NCI-H526 (cell line): ENCODE measurements around the gene BUD23.
"Not testable (repeated sequence)": the region's sequence is repeated elsewhere in the genome, so short reads cannot be mapped to it uniquely, and the experiment has no call there.

Source experiments
- DNase-seq, 2 experiments: peaks; one replicate each; lab custom pipeline; 2025; lab: John Stamatoyannopoulos, UW

The BUD23 gene, protein sequence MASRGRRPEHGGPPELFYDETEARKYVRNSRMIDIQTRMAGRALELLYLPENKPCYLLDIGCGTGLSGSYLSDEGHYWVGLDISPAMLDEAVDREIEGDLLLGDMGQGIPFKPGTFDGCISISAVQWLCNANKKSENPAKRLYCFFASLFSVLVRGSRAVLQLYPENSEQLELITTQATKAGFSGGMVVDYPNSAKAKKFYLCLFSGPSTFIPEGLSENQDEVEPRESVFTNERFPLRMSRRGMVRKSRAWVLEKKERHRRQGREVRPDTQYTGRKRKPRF

GRCh38 chr7:73683056-73683787 lies at the start of gene BUD23, which contains the start of gene DNAJC30:
Gene BUD23, plus strand, starts transcription at chr7:73683597. Its CDS starts 29 bp downstream, at chr7:73683626.
Gene DNAJC30, minus strand, starts transcription at chr7:73683453. Its CDS starts 30 bp downstream, at chr7:73683423.
- DNase-seq: peak; percentile 90 to 97

DNA sequence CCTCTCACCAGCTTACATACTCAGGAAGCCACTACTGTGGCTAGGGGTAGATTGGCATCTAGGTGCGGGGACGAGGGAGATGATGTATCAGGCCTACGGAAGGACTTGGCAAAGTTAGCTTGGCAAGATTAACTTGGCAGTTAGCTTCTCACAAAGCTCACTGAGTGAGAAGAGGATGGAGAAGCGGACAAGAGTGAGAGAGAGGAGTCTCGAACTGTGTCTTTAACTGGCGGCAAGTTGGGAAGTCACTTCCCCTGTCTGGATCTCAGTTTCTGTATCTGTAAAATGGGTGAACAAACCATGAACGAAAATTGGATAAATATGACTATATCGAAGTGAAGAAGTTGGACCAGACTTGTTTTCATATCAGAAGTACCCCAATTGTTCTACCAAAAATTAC lies 49.6 kb upstream of the BUD23 start:
- no peak for DNase-seq

GRCh38 chr7:73635428-73636200 lies 47.8 kb upstream of the BUD23 start:
- DNase-seq: no peak

GRCh38 chr7:73638911-73639310 lies 44.5 kb upstream of the BUD23 start:
- no peak for DNase-seq

- no peak for DNase-seq
Measured at GRCh38 chr7:73642834-73643233, 40.6 kb upstream of the BUD23 start.

- DNase-seq: no peak
Measured at GRCh38 chr7:73644688-73645286, 38.6 kb upstream of the BUD23 start.

DNA sequence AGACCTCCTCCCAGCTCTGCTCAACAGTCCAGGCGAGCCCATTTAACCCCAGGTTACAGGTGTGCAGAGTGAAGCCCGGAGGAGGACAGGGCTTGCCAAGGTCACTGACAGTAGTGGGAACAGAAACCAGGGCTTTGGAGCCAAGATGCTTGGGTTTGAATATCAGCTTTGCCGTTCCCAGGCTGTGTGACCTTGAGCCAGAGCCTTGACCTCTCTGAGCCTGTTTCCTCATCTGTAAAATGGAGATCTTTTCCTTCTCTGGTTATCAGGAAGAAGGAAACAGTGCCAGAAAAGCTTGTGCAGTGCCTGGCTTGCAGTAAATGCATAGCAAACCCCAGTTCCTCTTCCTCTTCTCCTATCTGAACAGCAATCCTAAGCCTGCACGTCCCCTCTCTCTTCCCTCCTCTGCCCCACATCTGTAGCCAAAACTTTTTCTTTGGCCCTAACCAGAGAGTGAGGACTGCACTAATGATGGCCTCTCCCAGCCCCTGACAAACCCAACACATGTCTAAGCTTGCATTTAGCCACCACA lies 37.7 kb upstream of the BUD23 start:
- DNase-seq: no peak

GRCh38 chr7:73646785-73647724 lies 36.3 kb upstream of the BUD23 start:
- DNase-seq: no peak

DNA sequence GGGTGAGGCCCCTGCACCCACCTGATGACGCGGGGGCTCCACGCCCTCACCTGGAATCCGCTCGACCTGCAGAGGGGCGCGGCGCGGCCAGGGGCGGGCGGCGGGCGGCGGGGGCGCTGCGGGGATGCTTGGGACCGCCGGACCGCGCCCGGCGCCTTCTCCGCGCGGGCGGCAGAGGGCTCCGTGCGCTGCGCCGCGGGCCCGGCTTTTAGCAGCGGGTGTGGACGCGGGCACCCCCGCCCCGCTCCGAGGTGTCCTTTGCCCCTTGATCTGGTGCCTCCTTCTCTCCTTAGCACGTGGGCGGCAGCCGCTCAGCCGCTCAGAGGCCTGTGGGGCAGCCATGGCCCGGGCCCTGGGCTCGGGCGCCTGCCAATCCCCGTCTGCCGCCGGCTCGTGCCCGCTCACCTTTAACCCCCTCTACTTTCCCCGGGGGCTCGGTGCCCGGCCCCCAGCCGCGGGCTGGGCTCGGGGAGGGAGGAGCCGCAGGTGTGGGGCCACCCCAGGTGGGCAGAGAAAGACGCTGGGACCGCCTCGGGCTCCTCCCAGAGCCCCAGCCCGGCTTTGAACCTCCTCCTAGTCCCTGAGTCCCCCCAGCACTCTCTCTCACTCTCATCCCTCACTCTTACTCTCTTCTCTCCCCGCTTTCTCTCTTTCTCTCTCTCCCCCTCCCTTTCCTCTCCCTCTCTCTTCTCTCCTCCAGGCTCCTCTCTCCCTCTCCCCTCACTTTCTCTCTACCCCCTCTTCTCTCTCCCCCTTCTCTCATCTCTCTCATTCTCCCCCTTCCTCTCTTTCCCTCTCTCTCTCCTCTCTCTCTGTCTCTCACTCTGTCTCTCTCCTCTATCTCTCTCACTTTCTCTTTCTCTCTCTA lies 35.4 kb upstream of the BUD23 start:
- peak in 1 of 2 experiments; percentile 56 for DNase-seq

DNA sequence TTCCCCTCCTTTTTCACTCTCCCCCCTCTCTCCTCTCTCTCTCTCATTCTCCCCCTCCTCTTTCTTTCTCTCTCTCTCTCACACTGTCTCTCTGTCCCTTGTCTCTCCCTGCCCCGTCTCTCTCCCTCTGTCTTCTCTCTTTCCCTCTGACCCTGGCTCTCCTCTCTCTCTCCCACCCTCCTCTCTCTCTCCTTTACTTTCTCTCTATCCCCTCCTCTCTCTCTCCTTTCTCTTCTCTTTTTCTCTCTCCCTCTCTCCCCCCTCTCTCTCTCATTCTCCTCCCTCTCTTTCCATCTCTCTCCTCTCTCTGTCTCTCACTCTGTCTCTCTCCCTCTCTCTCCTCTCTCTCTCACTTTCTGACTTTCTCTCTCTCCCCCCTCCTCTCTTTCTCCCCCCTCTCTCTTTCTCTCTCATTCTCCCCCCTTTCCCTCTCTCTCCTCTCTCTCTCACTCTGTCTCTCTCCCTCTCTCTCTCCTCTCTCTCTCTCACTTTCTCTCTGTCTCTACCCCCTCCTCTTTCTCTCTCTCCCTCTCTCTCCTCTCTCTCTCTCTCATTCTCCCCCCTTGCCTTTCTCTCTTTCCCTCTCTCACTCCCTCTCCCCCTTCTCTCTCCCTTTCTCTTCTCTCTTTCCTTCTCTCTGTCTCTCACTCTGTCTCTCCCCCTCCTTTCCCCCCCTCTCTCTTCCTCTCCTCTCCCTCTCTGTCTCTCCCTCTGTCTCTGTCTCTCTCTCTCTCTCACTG lies 34.6 kb upstream of the BUD23 start:
- no peak for DNase-seq

DNA sequence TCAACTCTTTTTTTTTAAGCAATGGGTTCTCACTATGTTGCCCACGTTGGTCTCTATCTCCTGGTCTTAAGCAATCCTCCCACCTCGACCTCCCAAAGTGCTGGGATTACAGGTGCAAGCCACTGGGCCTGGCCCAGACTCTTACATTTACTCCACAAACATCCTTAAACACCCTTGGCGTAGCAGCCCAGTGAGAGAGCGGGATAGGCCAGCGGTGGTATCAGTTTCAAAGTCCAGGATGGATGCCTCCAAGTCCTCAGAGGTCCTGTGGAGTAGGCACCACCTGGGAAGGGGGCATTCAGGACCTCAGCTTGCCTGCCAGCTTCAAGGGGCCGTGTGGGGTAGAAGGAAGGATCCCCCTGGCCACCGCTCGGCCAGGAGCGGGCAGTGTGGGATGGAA lies 33.8 kb upstream of the BUD23 start:
- no peak for DNase-seq

- no peak for DNase-seq
Measured at GRCh38 chr7:73650524-73650923, 32.9 kb upstream of the BUD23 start.

- no peak for DNase-seq
Measured at GRCh38 chr7:73652541-73652949, 30.9 kb upstream of the BUD23 start.

GRCh38 chr7:73655309-73655708 lies 28.1 kb upstream of the BUD23 start:
- DNase-seq: not testable (repeated sequence)

DNA sequence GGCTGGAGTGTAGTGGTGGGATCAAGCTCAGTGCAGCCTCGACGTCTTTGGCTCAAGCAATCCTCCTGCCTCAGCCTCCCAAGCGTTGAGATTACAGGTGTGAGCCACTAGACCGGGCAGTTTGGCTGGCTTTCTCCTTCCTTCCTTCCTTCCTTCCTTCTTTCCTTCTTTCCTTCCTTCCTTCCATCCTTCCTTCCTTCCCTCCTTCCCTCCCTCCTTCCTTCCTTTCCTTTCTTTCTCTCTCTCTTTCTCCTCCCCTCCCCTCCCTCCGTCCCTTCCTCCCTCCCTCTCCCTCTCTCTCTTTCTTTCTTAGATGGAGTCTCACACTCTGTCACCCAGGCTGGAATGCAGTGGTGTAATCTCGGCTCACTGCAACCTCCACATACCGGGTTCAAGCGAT lies 23.4 kb upstream of the BUD23 start:
- no peak for DNase-seq

DNA sequence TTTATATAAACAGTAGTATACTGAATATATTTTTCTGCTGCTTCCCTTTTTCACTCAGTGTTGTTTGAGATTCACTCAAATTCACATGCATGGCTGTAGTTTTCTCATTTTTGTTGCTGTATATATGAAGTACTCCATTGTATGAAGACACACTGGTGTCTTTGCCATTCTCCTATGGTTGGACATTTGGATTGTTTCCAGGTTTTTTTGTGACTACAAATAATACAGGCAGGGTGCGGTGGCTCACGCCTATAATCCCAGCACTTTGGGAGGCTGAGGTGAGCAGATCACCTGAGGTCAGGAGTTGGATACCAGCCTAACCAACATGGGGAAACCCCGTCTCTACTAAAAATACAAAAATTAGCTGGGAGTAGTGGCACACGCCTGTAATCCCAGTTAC lies 22.8 kb upstream of the BUD23 start:
- not testable (repeated sequence) for DNase-seq

GRCh38 chr7:73663033-73663432 lies 20.4 kb upstream of the BUD23 start:
- DNase-seq: no peak

GRCh38 chr7:73667344-73668102 lies 15.9 kb upstream of the BUD23 start, which contains the start of gene VPS37D:
Gene VPS37D, plus strand, starts transcription at chr7:73667831. Its CDS starts 128 bp downstream, at chr7:73667959.
- peak; percentile 46 to 93 for DNase-seq
